ENCODE measurements around the gene DIPK1C.

The DIPK1C gene

DNA sequence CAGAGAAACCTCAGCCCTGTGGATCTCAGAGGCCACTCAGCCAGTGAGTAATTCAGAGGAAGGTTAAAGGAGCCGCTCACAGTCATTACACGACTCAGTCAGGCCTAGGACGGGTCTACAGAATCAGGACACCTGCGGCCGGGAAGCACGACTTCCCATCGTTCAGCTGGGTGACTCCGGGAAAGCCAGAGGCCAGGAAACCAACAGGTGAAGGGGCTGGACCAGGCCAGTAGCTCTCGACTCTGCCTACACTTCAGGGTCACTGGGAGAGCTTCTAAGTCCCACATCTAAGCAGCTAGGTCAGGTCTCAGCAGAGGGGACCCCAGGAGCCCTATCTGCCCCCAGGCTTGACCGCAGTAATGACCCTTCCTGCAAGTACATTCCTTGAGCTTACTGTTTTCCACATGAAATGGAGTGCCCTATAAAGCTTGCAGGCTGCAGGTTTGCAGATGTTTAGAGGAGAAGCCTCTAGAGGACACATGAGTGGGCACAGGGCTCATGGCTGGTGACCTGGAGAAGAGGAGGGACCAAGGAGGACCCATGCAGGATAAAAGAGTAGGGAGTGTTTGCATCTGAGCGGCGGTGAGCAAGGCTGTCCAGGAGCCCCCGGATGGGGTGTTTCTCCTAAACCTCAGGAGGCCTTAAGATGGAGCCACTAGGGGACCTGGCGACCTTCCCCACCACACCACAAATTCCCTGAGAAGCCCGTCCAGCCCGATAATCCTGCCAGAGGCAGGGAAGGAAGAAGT lies 9.5 kb downstream of the DIPK1C start:
- TF ChIP-seq, protein P1, sequence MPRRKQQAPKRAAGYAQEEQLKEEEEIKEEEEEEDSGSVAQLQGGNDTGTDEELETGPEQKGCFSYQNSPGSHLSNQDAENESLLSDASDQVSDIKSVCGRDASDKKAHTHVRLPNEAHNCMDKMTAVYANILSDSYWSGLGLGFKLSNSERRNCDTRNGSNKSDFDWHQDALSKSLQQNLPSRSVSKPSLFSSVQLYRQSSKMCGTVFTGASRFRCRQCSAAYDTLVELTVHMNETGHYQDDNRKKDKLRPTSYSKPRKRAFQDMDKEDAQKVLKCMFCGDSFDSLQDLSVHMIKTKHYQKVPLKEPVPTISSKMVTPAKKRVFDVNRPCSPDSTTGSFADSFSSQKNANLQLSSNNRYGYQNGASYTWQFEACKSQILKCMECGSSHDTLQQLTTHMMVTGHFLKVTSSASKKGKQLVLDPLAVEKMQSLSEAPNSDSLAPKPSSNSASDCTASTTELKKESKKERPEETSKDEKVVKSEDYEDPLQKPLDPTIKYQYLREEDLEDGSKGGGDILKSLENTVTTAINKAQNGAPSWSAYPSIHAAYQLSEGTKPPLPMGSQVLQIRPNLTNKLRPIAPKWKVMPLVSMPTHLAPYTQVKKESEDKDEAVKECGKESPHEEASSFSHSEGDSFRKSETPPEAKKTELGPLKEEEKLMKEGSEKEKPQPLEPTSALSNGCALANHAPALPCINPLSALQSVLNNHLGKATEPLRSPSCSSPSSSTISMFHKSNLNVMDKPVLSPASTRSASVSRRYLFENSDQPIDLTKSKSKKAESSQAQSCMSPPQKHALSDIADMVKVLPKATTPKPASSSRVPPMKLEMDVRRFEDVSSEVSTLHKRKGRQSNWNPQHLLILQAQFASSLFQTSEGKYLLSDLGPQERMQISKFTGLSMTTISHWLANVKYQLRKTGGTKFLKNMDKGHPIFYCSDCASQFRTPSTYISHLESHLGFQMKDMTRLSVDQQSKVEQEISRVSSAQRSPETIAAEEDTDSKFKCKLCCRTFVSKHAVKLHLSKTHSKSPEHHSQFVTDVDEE (CRISPR knock-in tag; IDR thresholded peaks at IDR 0.05), result no peak
- TF ChIP-seq, protein P2, sequence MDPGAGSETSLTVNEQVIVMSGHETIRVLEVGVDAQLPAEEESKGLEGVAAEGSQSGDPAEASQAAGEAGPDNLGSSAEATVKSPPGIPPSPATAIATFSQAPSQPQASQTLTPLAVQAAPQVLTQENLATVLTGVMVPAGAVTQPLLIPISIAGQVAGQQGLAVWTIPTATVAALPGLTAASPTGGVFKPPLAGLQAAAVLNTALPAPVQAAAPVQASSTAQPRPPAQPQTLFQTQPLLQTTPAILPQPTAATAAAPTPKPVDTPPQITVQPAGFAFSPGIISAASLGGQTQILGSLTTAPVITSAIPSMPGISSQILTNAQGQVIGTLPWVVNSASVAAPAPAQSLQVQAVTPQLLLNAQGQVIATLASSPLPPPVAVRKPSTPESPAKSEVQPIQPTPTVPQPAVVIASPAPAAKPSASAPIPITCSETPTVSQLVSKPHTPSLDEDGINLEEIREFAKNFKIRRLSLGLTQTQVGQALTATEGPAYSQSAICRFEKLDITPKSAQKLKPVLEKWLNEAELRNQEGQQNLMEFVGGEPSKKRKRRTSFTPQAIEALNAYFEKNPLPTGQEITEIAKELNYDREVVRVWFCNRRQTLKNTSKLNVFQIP (CRISPR knock-in tag; IDR thresholded peaks at IDR 0.05; ENCODE audit: borderline replicate concordance, low read depth), result no peak
- TF ChIP-seq TOX (CRISPR knock-in tag; IDR thresholded peaks at IDR 0.05; ENCODE audit: borderline replicate concordance) (no peak), OSR1 (CRISPR knock-in tag; IDR thresholded peaks at IDR 0.05) (no peak), ZNF565 (CRISPR knock-in tag; conservative IDR thresholded peaks at IDR 0.05; ENCODE audit: low read depth) (no peak)
- no peak for ATAC-seq

DNA sequence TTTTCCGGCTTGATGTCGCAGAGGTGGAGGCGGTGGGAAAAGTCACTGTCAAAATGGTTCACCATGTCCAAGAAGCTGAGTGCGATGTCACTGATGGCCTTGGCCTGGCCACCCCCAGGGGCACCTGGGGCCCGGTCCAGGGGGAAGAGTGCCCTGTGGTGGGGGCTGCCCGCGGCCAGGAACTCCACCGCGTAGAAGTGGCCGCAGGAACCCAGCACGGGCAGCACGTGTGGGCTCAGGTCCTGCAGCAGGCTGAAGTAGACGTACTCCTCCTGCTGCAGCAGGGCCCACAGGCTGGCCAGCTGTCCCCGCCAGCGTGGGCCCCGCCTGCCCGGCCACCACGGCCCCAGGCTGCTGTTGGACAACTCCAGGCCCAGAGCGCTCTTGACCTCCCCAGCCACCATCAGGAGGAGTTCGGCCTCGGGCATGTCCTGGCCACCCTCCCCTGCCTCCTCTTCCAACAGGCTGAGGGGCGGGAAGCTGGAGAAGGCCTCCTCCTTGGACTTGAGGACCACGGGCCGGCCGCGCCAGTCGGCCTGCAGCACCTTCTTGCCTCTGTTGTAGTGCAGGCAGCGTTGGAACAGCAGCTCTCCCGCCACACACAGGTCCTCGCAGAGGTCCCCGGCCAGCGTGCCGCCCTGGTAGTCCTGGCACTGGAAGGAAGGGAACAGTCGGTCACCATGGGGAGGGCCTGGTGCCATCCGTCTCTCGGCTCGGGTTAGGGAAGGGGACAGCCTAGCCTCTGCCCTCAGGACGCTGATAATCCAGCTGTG lies 10.3 kb downstream of the DIPK1C start:
- no peak for TF ChIP-seq ZC3H10 (CRISPR knock-in tag; IDR thresholded peaks at IDR 0.05)
- TF ChIP-seq SNAI2 (CRISPR knock-in tag; IDR thresholded peaks at IDR 0.05), result no peak
- no peak for TF ChIP-seq GLIS3 (CRISPR knock-in tag; IDR thresholded peaks at IDR 0.05)
- ATAC-seq, result no peak

DNA sequence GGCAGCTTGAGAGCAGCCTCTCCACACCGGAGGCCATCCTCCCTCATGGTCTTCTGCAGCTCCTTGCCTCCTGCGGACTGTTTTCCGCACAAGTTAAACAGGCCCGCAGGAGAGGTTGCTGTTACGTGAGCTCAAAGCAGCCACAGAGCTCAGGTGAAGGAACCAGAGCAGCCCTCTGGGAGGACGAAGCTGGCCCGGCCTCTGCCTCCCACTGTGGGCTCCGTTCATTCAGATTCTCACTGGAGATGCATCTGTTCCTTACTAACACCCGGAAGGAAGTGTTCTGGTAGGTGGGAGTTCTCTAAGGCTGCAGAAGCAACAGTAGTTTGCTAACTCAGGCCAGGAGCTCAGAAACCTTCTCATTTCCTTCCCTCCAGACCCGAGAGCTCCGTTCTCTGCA lies 10.9 kb downstream of the DIPK1C start:
- no peak for TF ChIP-seq RARB (CRISPR knock-in tag; IDR thresholded peaks at IDR 0.05)
- TF ChIP-seq, protein P3, sequence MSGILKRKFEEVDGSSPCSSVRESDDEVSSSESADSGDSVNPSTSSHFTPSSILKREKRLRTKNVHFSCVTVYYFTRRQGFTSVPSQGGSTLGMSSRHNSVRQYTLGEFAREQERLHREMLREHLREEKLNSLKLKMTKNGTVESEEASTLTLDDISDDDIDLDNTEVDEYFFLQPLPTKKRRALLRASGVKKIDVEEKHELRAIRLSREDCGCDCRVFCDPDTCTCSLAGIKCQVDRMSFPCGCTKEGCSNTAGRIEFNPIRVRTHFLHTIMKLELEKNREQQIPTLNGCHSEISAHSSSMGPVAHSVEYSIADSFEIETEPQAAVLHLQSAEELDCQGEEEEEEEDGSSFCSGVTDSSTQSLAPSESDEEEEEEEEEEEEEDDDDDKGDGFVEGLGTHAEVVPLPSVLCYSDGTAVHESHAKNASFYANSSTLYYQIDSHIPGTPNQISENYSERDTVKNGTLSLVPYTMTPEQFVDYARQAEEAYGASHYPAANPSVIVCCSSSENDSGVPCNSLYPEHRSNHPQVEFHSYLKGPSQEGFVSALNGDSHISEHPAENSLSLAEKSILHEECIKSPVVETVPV (CRISPR knock-in tag; IDR thresholded peaks at IDR 0.05), result no peak
- TF ChIP-seq, protein P4, sequence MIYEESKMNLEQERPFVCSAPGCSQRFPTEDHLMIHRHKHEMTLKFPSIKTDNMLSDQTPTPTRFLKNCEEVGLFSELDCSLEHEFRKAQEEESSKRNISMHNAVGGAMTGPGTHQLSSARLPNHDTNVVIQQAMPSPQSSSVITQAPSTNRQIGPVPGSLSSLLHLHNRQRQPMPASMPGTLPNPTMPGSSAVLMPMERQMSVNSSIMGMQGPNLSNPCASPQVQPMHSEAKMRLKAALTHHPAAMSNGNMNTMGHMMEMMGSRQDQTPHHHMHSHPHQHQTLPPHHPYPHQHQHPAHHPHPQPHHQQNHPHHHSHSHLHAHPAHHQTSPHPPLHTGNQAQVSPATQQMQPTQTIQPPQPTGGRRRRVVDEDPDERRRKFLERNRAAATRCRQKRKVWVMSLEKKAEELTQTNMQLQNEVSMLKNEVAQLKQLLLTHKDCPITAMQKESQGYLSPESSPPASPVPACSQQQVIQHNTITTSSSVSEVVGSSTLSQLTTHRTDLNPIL (CRISPR knock-in tag; IDR thresholded peaks at IDR 0.05; ENCODE audit: low read depth), result no peak
- no peak for TF ChIP-seq PPARA (CRISPR knock-in tag; IDR thresholded peaks at IDR 0.05; ENCODE audit: borderline replicate concordance)
- no peak for TF ChIP-seq TCF4 (CRISPR knock-in tag; IDR thresholded peaks at IDR 0.05; ENCODE audit: borderline replicate concordance)
- TF ChIP-seq ZNF8 (CRISPR knock-in tag; IDR thresholded peaks at IDR 0.05), result no peak
- no peak for TF ChIP-seq OSR1 (CRISPR knock-in tag; IDR thresholded peaks at IDR 0.05)
- TF ChIP-seq, protein P5, sequence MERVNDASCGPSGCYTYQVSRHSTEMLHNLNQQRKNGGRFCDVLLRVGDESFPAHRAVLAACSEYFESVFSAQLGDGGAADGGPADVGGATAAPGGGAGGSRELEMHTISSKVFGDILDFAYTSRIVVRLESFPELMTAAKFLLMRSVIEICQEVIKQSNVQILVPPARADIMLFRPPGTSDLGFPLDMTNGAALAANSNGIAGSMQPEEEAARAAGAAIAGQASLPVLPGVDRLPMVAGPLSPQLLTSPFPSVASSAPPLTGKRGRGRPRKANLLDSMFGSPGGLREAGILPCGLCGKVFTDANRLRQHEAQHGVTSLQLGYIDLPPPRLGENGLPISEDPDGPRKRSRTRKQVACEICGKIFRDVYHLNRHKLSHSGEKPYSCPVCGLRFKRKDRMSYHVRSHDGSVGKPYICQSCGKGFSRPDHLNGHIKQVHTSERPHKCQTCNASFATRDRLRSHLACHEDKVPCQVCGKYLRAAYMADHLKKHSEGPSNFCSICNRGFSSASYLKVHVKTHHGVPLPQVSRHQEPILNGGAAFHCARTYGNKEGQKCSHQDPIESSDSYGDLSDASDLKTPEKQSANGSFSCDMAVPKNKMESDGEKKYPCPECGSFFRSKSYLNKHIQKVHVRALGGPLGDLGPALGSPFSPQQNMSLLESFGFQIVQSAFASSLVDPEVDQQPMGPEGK (CRISPR knock-in tag; IDR thresholded peaks at IDR 0.05; ENCODE audit: borderline replicate concordance), result no peak
- no peak for TF ChIP-seq ZFP30 (CRISPR knock-in tag; IDR thresholded peaks at IDR 0.05)
- no peak for TF ChIP-seq GLIS3 (CRISPR knock-in tag; IDR thresholded peaks at IDR 0.05)
- no peak for TF ChIP-seq ZC3H10 (CRISPR knock-in tag; IDR thresholded peaks at IDR 0.05)
- no peak for TF ChIP-seq SNAI2 (CRISPR knock-in tag; IDR thresholded peaks at IDR 0.05)
- TF ChIP-seq, protein P1 (CRISPR knock-in tag; IDR thresholded peaks at IDR 0.05), result no peak
- TF ChIP-seq TOX (CRISPR knock-in tag; IDR thresholded peaks at IDR 0.05; ENCODE audit: borderline replicate concordance), result no peak
- TF ChIP-seq ESRRG (CRISPR knock-in tag; IDR thresholded peaks at IDR 0.05), result no peak
- no peak for TF ChIP-seq ZNF70 (CRISPR knock-in tag; IDR thresholded peaks at IDR 0.05)
- TF ChIP-seq ZNF565 (CRISPR knock-in tag; conservative IDR thresholded peaks at IDR 0.05; ENCODE audit: low read depth), result no peak
- TF ChIP-seq ARNTL (CRISPR knock-in tag; IDR thresholded peaks at IDR 0.05; ENCODE audit: borderline replicate concordance, low read depth), result no peak
- no peak for TF ChIP-seq ISL1 (CRISPR knock-in tag; IDR thresholded peaks at IDR 0.05)
- no peak; the same call in 2 of the 3 replicates for ATAC-seq
